HG02571 (cell line): ENCODE results near the gene POLR2E.

Experiments used
- ATAC-seq: cut with Tn5 transposase; IDR thresholded peaks from one replicate; pipeline ENCODE4 v1.9.1; 2021; ENCODE audit warnings: mild to moderate bottlenecking, moderate library complexity; ENCODE audit not compliant: unreplicated experiment

POLR2E gene

DNA sequence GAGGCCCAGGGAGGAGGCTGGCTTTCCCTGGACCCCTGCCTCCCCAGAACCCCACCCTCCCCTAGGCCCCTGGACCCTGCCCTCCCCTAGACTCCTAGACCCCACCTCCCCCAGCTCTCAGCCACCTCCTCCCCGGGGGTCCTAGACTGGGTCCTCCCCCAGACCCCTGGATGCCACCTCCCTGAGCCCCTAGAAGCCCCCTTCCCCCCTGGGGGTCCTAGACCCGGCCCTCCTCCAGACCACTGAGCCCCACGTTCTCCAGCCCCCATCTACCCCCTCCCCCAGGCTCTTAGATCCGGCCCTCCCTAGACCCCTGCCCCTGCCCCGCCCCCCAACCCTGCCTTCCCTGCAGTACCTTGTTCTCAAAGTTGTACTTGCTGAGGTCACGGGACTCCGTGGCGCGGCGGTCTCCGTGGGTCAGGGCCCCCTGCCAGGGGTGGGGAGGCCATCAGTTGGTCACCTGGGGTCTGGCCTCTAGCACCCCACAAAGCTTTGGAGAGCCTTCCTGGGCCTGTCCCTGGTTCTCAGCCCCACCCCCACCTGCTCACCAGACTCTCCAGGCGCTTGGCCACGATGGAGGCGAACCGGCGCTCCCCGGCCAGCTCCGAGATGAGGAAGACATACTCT, 16.6 kb upstream of the POLR2E start:
- no peak for ATAC-seq

DNA sequence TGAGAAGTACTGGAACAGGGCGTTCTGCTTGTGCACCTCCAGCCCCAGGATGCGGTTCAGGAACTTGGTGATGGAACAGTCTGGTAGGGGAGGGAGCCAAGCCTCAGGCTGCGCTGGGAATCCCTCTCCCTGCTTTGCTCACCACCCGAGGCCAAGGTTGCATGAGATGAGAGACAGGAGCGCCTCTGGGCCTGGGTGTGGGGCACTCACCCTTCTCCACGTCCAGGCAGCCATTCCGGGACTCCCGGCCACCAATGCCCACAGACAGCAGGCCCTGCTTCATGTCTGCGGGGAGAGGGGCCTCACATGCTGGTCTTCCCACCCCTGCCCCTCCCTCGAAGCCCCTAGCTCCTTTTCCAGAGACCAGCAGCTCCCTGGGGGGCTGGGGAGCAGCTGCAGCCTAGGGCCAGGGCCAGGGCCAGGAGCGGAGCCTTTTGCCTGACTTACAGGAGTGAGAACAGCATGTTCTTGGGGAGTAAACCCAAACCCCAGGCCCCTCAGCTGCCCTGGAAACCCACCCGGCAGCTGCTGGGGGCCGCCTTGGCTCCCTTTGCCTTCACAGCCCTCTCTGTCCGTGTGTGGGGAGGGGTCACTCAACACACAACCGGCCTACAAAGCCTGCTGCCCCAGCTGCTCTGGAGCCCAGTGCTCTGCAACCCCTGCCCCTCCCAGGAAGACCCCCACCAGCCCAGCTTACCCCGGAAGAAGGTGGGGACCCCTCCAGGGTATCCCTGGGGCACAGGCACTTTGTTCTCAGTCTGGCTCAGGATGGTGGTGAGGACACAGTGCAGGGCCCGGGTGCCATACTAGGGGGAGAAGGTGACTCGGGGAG, 15.8 kb upstream of the POLR2E start:
- no peak for ATAC-seq

DNA sequence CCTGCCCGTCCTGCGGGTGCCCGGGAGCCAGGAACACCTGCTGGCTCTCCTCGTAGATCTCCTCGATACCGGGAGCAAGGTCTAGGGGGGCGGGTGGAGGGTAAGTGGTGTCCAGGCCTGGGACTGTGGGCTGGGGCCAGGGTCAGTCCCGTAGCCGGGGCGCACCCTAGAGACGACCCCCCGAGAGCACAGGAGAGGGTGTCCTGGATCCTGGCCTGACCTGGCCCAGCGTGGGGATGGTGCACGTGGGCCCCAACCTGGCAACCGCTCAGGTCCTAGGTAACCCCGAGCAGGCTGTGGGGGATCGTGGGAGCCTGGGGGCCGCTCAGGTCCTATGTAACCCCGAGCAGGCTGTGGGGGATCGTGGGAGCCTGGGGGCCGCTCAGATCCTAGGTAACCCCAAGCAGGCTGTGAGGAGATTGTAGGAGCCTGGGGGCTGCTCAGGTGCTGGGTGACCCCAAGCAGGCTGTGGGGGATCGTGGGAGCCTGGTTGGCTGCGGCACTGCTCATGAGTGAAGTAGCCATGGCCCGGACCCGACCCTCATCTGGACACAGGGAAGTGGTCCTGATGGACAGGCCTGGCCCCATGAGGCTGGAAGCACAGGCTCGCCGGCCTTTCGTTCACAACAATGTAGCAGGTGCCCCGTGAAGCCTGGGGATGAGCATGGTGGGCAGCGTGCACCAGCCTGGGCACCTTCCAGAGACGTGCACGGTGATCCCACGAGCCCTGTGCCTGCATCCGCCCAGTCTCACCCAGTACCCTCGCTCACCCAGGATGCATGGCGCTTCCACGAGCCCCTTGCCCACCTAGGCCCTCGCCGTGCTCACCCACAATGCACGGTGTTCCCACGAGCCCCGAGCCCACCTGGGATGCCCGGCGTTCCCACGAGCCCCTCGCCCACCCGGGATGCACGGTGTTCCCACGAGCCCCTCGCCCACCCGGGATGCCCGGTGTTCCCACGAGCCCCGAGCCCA, 14.8 kb upstream of the POLR2E start:
- no peak for ATAC-seq

DNA sequence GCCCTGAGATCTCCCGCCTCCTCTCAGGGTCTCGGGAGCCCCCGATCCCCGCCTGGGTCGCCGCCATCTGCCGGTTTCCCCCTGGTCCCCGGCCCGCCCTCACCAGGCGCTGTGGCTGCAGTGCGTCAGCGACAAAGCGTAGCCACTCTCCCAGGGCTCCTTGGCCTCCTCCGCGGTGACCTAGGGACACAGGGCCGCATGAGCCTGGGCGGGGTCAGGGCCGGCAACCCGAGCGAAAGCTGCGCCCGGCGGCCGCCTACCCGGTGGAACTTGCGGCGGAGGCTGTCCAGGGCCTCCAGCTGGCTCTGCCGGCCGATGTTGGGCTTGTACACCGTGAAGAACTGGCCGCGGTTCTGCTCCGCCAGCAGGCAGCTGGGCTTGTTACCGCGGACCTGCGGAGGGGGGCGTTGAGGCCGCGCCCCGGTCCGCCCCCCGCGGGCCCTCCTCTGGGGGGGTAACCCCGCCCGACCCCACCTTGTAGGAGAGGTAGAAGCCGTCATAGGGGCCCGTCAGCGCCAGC, 13.9 kb upstream of the POLR2E start:
- no peak for ATAC-seq

DNA sequence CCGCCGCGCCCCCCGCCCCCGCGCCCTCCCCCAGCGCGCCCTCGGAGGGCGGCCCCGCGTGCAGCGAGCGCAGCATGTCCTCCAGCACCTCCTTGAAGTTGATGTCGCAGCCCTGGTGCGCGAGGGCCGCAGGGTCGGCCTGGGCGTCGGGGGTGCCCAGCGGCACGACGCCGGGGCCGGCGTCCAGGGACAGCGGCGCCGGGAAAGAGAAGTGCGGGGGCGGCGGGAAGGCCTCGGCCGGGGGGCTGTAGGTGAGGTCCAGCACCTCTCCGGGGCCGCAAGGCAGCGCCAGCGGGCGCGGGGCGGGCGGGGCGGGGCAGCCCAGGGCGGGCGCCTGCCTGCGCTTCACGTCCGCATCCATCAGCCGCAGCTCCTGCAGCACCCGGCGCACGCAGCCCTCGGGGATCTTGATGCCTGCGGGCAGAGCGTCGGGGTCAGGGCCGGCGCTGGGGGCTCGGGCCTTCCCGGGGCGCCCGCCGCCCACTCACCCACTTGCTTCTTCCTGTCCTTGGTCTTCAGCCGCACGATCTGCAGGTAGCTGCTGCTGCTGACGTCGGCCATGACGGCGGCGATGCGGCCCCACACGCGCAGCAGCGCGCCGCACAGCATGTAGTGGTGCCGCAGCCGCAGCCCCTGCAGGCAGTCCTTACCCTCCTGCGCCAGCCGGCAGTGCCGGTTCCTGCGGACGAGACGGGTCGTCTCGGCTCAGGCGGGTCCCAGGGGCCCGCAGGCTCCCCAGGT, 13.3 kb upstream of the POLR2E start:
- ATAC-seq, result no peak

DNA sequence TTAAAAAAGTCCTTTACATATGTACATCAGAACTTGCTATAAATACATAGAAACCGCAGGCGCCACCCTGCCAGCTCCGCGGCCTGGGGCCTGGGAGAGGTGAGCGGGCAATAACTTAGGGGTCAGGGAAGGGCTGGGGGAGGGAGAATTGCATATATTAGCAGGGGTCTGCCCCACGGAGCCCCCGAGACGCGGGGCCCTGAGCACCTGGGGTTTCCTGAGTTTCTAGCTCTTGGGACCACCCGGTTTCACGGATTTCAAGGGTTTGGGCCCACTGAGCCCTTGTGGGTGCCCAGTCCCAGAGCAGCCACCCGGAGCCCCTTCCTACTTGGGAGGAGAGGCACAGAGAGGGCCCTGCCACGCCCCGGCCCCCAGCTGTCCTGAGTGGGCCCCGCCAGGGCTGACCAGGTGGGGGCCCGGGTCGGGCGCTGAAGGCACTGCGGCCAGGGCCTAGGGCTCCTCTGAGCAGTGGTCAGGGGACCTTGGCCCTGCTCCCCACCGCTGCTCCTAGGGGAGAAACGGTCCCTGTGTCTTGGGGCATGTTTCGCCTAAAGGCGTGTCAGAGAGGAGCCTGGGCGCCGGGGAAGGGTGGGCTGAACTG, 12.6 kb upstream of the POLR2E start:
- ATAC-seq, result no peak

DNA sequence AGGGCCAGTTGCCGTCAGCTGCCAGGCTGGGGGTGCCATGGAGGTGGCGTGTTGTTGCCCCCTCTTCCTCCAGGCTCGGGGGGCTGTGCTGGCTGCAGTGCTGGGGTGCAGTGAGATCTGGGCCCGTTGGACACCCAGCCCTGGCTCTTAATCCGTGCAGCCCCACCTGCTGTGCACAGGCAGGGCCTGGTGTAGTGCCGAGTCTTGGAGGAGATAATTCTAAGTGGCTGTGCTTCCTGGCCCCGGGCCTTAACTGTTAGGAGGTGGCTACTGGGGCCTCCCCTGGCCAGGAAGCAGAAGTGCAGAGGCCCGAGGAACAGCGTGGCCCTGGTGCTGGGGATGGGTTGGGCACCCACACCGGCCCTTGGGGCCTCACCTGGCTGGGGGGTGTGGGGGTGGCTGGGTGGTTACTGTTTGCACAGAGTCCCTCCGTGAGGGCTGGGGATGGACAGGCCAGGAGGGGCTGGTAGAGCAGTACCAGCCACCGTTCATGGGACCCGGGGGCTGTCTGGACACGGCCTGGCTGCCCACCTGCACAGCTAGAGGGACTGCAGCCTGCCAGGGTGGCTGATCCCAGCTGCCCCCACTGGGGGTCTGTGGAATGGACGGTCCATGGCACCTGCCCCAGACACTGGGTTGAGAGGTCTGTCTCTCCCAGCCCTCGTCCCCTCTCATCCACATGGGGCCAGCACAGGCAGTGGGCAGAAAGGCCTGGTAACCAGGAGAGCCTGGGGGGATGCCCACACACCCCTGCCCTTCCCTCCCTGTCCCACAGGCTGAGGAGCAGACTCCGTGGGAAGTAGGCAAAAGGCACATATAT, 11.9 kb upstream of the POLR2E start:
- ATAC-seq, result no peak

DNA sequence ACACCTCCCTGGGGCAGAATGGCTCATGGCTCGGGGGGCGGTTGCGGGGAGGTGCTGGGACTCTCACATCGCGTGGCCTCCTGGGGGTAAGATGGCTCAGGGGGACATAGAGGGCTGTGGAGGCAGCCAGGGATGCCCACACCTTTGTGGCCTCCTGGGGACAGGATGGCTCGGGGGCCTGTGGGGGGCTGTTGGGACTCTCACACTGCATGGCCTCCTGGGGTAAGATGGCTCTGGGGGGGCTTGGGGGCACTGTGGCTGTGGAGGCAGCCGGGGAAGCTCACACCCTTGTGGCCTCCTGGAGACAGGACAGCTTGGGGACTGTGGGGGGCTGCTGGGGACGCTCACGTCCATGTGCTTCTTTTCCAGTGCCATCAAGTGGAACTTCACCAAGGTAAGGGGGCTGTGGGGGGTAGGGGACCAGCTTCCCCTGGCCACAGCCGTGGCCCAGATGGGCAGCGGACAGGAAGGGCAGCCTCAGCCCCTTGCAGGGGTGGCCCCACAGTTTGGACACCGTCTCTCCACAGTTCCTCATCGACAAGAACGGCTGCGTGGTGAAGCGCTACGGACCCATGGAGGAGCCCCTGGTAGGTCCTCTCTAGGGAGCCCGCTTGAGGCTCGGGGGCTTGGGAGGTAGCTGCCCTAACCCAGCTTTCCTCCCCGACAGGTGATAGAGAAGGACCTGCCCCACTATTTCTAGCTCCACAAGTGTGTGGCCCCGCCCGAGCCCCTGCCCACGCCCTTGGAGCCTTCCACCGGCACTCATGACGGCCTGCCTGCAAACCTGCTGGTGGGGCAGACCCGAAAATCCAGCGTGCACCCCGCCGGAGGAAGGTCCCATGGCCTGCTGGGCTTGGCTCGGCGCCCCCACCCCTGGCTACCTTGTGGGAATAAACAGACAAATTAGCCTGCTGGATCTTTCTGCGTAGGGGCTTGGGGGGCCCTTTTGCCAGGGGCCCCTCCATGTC, 11.0 kb upstream of the POLR2E start:
- ATAC-seq, result no peak

DNA sequence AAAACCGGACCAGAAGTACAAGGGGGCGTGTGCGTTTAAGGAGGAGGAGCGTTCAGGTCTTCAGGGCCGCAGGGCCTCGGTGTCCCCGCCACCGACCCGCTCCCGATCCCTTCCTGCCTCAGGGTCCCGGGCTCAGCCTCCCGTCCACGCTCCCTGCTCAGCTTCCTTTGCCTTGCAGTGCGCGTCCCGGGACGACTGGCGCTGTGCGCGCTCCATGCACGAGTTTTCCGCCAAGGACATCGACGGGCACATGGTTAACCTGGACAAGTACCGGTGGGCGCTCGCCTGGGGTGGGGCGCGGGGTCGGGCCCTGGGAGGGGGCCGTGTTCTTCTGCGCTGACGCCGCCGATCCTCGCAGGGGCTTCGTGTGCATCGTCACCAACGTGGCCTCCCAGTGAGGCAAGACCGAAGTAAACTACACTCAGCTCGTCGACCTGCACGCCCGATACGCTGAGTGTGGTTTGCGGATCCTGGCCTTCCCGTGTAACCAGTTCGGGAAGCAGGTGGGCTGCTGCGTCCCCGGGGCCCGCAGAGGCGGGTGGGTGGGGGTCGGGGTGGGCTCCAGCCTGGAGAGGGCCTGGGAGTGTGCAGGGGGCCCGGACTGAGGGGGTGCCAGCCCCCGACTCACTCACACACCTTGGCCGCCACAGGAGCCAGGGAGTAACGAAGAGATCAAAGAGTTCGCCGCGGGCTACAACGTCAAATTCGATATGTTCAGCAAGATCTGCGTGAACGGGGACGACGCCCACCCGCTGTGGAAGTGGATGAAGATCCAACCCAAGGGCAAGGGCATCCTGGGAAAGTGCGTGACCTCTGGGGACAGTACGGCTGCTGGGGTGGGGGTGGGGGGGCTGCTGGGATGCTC, 10.1 kb upstream of the POLR2E start:
- no peak for ATAC-seq

DNA sequence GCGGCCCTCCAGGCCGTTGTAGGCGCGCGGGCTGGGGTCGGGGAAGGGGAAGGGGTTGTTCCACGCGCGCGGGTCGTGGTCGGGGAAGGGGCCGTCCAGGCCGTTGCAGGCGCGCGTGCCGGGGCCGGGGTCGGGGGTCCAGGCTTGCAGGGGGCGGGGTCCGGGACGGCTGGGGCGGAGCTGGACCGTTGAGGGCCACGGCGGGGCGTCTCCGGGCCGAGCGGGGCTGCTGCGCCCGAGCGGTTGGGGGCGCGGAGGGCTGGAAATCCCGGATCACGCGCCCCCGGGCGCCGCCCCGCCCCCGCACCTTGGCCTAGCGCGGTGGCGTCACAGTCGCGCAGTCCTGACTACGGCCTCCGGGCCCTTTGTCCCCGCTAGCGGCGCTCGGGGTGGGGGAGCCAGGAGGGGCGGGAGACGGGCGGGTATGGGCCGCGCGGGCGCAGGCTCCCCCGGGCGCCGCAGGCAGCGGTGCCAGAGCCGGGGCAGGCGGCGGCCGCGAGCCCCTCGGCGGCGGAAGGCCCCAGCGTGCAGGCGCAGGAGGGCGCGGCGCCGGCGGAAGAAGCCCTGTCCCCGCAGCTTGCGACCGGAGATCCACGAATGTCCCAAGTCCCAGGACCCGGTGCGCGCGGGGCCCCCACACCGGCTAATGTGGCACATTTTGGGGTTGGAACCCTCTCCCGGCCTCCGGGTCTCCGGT, 9.3 kb upstream of the POLR2E start:
- ATAC-seq, result peak; percentile 29

DNA sequence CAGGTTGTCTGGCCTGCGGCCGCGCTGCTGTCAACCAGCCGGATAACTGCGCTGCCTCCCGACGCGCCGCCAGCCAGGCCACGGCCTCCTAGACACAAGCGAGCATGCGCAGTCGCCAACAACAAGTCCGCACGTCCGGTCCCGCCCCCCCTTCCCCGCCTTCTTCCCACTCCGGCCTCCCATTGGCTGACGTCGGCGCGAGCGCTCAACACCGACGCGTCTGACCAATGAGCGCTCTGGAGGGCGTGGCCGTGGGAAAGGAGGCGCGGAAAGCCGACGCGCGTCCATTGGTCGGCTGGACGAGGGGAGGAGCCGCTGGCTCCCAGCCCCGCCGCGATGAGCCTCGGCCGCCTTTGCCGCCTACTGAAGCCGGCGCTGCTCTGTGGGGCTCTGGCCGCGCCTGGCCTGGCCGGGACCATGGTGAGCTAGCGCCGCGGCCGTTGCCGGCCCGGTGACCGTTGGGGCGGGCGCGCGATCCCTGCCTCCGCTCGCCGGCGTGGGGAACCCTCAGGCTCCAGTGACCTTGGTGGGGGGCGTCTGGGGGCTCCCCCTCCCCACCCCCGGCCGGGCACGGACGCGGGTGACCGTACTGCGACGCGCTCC, 8.6 kb upstream of the POLR2E start, which contains the start of gene GPX4:
Gene GPX4 (plus strand): TSS at position 287 of the 603 bp plus-strand sequence. CDS start 50 bp downstream, at position 337.
- peak; percentile 62 for ATAC-seq

DNA sequence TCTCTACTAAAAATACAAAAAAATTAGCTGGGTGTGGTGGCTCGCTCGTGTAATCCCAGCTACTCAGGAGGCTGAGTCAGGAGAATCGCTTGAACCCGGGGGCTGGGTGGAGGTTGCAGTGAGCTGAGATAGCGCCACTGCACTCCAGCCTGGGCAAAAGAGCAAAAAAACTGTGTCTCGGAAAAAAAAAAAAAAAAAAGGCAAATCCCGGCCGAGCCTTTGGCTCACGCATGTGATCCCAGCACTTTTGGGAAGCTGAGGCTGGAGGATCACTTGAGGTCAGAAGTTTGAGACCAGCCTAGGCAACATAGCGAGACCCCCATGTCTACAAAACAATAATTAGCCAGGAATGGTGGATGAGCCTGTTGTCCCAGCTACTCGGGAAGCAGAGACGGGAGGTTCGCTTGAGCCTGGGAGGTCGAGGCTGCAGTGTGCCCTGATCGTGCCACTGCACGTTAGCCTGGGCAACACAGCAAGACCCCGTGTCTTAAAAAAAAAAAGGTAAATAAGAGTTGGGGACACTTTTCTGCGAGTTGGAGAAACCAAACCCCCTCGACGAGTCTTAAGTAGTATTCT, 8.0 kb upstream of the POLR2E start:
- ATAC-seq, result no peak

DNA sequence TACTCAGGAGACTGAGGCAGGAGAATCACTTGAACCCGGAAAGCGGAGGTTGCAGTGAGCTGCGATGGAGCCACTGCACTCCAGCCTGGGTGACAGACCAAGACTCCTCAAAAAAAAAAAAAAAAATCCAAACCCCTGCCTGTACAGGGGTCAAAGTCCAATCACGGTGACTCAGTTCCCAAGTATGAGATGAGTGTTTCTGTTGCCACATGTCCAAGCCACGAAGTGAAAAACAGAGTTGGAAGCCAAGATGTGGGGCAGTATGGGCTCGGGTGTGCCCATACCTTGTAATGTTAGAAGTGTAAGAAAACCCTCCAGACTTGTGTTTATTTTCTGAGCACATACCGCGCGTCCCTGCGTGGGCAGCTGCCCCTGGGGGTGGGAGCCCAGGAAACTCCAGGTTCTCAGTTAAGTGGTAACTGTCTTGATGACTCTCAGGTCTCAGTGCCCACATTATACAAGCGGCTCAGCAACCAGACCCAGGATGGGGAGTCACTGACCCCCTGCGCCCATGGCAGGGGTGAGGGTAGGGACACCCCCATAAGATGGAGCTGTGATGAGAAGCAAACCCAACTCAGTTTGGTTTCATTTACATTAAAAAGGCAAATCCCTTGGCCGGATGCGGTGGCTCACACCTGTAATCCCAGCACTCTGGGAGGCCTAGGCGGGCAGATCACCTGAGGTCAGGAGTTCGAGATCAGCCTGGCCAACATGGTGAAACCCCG, 7.4 kb upstream of the POLR2E start:
- ATAC-seq, result no peak

DNA sequence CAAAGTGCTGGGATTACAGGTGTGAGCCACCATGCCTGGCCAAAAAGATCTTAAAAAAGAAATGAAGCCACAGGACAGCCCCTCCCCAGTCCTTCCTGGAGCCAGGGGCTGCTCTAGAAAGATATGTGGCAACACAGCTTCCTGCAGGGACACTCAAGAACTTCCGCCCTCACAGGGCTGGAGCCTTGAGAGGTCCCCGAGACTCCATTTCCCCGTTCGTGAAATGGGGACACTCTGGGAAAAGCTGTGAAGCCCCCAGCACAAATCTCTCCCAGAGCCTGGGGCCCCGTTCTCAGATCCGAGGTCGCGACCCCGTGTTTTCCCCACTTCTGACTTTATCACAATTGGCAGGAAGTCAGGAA, 6.1 kb upstream of the POLR2E start:
- no peak for ATAC-seq
